Nephron progenitor cell (in vitro differentiated cells): ENCODE data around the gene ARHGEF12.

Experiments
- DNase-seq: peaks from one replicate; pipeline ENCODE4 v3.0.0; 2021
- H3K27ac Mint-ChIP-seq: 2 replicates; pipeline ENCODE4 v1.8.0; 2021; ENCODE audit warnings: mild to moderate bottlenecking, moderate library complexity, mixed read lengths
- H3K27me3 Mint-ChIP-seq: 2 replicates; pipeline ENCODE4 v1.8.0; 2021; ENCODE audit warnings: mild to moderate bottlenecking, low read depth, mixed read lengths; ENCODE audit not compliant: poor library complexity
- H3K36me3 Mint-ChIP-seq: 2 replicates; pipeline ENCODE4 v1.8.0; 2021; ENCODE audit warnings: low read depth, mixed read lengths
- H3K4me1 Mint-ChIP-seq: 2 replicates; pipeline ENCODE4 v1.8.0; 2021; ENCODE audit warnings: mixed read lengths
- H3K4me3 Mint-ChIP-seq: 2 replicates; pipeline ENCODE4 v1.8.0; 2021; ENCODE audit warnings: mild to moderate bottlenecking, moderate library complexity, mixed read lengths
- H3K9me3 Mint-ChIP-seq: 2 replicates; pipeline ENCODE4 v1.8.0; 2021; ENCODE audit warnings: mild to moderate bottlenecking, moderate library complexity, mixed read lengths
- TF ChIP-seq, protein P1 (sequence below): fragments of 200-600 bp; sonication (generic); IDR thresholded peaks from 2 replicates; pipeline ENCODE4 v1.5.0; 2021; ENCODE audit warnings: antibody characterized with exemption

ARHGEF12 gene

DNA sequence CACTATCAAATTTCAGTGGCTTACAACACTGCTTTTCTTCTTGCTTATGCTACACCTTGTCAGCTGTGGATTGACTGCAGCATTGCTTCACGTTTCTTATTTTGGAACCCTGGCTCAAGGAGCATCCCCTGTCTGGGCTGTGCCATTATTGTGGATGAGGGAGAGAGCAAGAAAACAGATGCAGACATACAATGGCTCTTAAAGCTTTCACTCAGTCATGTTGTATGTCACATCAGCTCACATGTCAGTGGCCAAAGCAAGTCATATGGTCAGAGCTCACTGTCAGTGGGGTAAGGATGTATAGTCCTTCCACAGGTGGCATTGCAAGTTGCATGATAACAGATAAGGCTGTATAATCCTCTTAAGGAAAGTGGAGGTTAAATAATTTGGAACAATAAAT, 10.0 kb downstream of the ARHGEF12 start:
- Mint-ChIP-seq H3K27me3 (no peaks in the 10 kb centered on the region), H3K9me3 (peaks cover 4% of the 10 kb centered on the region), H3K36me3 (peaks cover 10% of the 10 kb centered on the region), H3K4me1 (peaks cover 46% of the 10 kb centered on the region), H3K27ac (peak overlapping the region; percentile 71), H3K4me3 (no peak overlapping the region)
- no peak for DNase-seq
- TF ChIP-seq, protein P1, sequence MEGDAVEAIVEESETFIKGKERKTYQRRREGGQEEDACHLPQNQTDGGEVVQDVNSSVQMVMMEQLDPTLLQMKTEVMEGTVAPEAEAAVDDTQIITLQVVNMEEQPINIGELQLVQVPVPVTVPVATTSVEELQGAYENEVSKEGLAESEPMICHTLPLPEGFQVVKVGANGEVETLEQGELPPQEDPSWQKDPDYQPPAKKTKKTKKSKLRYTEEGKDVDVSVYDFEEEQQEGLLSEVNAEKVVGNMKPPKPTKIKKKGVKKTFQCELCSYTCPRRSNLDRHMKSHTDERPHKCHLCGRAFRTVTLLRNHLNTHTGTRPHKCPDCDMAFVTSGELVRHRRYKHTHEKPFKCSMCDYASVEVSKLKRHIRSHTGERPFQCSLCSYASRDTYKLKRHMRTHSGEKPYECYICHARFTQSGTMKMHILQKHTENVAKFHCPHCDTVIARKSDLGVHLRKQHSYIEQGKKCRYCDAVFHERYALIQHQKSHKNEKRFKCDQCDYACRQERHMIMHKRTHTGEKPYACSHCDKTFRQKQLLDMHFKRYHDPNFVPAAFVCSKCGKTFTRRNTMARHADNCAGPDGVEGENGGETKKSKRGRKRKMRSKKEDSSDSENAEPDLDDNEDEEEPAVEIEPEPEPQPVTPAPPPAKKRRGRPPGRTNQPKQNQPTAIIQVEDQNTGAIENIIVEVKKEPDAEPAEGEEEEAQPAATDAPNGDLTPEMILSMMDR, result no peak

DNA sequence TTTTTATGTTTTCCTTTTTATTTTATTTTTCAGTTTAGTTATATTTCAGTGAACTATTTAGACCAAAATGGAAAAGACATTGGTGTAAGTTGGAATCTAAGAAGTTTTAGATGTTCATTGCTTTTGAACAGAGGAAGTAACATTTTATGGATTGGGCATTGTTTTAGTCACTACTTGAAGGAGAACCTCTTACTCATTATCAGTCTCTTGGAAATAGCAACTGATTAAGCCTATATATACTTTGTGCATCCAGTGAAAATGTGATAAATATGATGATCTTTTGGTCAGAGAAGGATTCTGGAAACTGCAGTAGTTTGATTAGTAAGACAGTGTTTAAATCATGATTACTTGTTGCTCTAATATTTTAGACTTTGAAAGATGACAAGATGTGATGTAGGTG, 14.4 kb downstream of the ARHGEF12 start:
- TF ChIP-seq, protein P1, result no peak
- H3K36me3 Mint-ChIP-seq, result peaks cover 21% of the 10 kb centered on the region
- peaks cover 37% of the 10 kb centered on the region for H3K4me1 Mint-ChIP-seq
- no peak overlapping the region for H3K27ac Mint-ChIP-seq
- H3K9me3 Mint-ChIP-seq, result peaks cover 4% of the 10 kb centered on the region
- no peak overlapping the region for H3K4me3 Mint-ChIP-seq
- DNase-seq, result no peak
- H3K27me3 Mint-ChIP-seq, result no peaks in the 10 kb centered on the region

DNA sequence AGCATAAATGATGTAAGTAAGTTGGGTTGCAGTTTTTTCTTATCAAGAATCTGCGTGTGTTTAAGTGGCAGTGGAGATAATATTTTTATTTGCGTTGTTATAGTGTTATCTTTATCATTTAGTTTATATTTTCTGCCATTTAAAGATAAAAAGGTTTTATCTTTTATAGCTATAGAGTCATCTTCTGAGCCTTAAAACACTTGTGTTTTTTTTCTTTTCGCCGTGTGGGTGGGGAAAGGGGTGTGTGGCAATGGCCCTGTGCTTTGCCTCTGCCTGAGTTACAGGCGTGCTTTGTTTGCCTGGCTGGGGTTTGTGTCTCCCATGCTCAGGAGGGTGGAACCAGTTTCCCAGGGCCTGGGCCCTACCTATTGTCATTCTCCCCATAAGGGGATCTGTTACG, 16.2 kb downstream of the ARHGEF12 start:
- no peak for DNase-seq
- Mint-ChIP-seq H3K4me1 (peaks cover 19% of the 10 kb centered on the region), H3K36me3 (peaks cover 26% of the 10 kb centered on the region), H3K27ac (no peak overlapping the region), H3K4me3 (no peak overlapping the region), H3K27me3 (no peaks in the 10 kb centered on the region), H3K9me3 (peaks cover 4% of the 10 kb centered on the region)
- TF ChIP-seq, protein P1, result no peak

DNA sequence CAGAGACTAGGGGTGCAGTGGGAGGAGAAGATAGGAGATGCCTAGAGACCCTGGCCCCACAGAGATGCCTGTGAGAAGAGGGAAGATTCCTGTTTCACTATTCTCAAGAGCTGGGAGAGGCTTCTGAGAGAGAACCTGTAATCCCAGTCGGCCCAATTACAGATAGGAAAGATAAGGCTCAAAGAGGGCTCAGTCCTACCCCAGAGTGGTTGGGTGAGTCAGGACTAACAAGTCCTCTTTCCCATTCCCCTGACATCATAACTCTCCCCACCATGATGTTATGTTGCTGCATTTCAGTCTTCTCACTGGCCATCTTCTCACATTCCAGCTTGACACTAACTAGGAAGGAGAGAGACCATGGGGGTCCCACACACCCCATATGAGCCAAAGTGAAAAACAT, 17.9 kb downstream of the ARHGEF12 start:
- DNase-seq, result no peak
- H3K4me1 Mint-ChIP-seq, result peaks cover 16% of the 10 kb centered on the region
- H3K9me3 Mint-ChIP-seq, result peaks cover 7% of the 10 kb centered on the region
- no peaks in the 10 kb centered on the region for H3K27me3 Mint-ChIP-seq
- H3K36me3 Mint-ChIP-seq, result peaks cover 27% of the 10 kb centered on the region
- H3K27ac Mint-ChIP-seq, result no peak overlapping the region
- TF ChIP-seq, protein P1, result no peak
- H3K4me3 Mint-ChIP-seq, result no peak overlapping the region

DNA sequence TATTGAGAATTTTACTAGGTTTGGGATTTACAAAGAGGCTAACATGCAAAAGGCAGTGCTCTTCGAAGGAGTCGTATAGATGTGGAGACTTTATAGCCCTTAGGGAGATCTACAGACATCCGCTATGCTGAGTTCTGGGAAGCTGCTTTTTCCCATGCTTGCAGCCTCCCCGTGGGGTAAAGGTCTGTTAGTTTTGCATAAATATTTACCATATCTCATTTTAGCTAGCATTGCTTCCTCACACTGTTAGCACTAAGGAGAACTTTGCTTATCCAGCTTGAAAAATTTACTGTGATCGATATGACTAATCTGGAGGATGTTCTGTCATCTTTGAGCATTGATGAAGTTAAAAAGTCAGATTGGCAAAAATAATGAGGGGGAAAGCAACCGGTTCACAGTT, 18.6 kb downstream of the ARHGEF12 start:
- TF ChIP-seq, protein P1, result no peak
- Mint-ChIP-seq H3K27ac (no peak overlapping the region), H3K9me3 (peaks cover 11% of the 10 kb centered on the region), H3K36me3 (peaks cover 32% of the 10 kb centered on the region), H3K4me3 (no peak overlapping the region), H3K27me3 (no peaks in the 10 kb centered on the region), H3K4me1 (peaks cover 16% of the 10 kb centered on the region)
- no peak for DNase-seq

DNA sequence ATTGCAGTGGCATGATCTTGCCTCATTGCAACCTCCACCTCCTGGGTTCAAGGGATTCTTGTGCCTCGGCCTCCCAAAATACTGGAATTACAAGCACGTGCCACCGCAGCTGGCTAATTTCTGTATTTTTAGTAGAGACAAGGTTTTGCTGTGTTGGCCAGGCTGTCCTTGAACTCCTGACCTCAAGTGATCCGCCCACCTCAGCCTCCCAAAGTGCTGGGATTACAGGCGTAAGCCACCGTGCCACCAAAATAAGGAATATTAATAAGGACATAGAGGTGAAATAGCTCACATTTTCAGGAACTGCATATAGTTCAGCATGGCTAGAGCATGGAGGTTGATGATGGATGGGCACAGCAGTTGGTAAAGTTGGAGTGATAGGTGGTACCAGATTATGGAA, 21.4 kb downstream of the ARHGEF12 start:
- Mint-ChIP-seq H3K27ac (no peak overlapping the region), H3K36me3 (peaks cover 43% of the 10 kb centered on the region), H3K27me3 (no peaks in the 10 kb centered on the region), H3K4me1 (peaks cover 16% of the 10 kb centered on the region), H3K9me3 (peaks cover 31% of the 10 kb centered on the region), H3K4me3 (no peak overlapping the region)
- DNase-seq, result no peak
- TF ChIP-seq, protein P1, result no peak
